ENCODE results near the gene TMEM171. TPM values are rescaled to one million over a fixed set of nuclear protein-coding genes. Genes with fewer than 3 reads are reported as not detected.
A peak's percentile ranks its signal among the peaks of the same experiment; 100 is the strongest.

The TMEM171 gene
- total and polyA plus RNA-seq, 2 donors = 0.19 to 0.62 TPM

DNA sequence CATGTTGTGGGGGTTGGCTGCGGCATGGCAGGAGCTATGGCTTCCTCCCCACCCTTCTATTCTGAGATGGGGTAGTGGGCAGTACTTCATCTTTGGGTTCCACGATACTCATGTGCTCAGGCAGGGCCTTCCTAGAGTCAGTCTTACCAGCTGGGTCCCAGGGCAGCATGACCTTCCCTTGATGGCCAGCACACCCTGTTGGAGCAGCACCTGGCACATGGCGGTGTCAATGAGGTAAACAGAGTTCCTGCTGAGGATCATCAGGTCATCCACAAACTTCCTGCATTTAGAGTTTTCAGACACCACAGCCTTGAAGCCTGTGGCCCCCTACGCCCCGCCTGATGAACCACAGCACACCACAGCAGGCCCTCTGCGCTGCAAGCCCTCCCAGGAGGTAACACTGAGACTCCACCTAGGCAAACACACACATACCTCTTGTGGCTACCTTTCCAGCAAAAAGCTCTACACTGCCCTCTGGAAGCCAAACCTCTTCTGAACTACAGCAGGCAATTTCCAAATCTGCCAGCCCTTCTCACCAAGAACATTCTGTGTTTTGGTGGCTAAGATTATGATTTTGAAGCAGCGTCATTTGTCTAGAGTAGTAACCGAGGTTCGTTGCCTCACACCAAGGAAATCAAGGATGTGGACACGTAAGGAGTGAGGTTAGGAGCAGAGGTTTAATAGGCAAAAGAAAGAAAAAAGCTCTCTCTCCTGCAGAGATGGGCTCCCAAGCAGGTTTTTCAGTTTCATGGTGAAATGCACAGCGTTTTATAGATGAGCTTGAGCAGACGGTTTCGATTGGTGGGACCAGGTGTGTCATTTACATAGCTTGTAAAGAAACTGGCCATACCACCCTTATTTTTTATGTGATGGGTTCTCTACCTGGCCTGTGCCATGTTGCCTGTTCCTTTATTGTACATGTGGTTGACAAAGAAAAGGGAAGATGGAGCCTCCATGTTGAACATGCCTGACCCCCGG is 32.3 kb downstream of the TMEM171 start:
- no peaks in the 10 kb centered on the region for H3K36me3 ChIP-seq (ENCODE audit: control insufficient read depth in 2 of 2, insufficient read depth in 2 of 2, low read length in 1 of 2)
- 93% methylated on average over 14 of the region's 14 CpGs for WGBS
- no peak overlapping the region for H3K27ac ChIP-seq (ENCODE audit: low read depth in 1 of 2, low read length in 1 of 2)
- peaks cover 0 to 33% of the 10 kb centered on the region in 2 donors for H3K27me3 ChIP-seq (ENCODE audit: control insufficient read depth in 2 of 2, insufficient read depth in 1 of 2, low read length in 1 of 2)
- H3K9me3 ChIP-seq (ENCODE audit: control insufficient read depth in 2 of 2, insufficient read depth in 1 of 2, low read length in 1 of 2) = no peaks in the 10 kb centered on the region
- no peak overlapping the region for H3K4me3 ChIP-seq (ENCODE audit: low read length in 2 of 2)
- H3K4me1 ChIP-seq (ENCODE audit: control insufficient read depth in 2 of 2, insufficient read depth in 2 of 2, low read length in 2 of 2) = no peaks in the 10 kb centered on the region
- DNase-seq (ENCODE audit: low read depth in 6 of 9, low spot score in 9 of 9) = no peak

GRCh38 chr5:73153513-73153912 is 33.1 kb downstream of the TMEM171 start:
- WGBS = 66% methylated on average over 7 of the region's 7 CpGs
- Histone ChIP-seq H3K36me3 (ENCODE audit: control insufficient read depth in 2 of 2, insufficient read depth in 2 of 2, low read length in 1 of 2) (no peaks in the 10 kb centered on the region), H3K4me3 (ENCODE audit: low read length in 2 of 2) (no peak overlapping the region), H3K27me3 (ENCODE audit: control insufficient read depth in 2 of 2, insufficient read depth in 1 of 2, low read length in 1 of 2) (peaks cover 0 to 40% of the 10 kb centered on the region in 2 donors), H3K27ac (ENCODE audit: low read depth in 1 of 2, low read length in 1 of 2) (no peak overlapping the region), H3K4me1 (ENCODE audit: control insufficient read depth in 2 of 2, insufficient read depth in 2 of 2, low read length in 2 of 2) (no peaks in the 10 kb centered on the region), H3K9me3 (ENCODE audit: control insufficient read depth in 2 of 2, insufficient read depth in 1 of 2, low read length in 1 of 2) (no peaks in the 10 kb centered on the region)
- no peak for DNase-seq (ENCODE audit: low read depth in 6 of 9, low spot score in 9 of 9)

DNA sequence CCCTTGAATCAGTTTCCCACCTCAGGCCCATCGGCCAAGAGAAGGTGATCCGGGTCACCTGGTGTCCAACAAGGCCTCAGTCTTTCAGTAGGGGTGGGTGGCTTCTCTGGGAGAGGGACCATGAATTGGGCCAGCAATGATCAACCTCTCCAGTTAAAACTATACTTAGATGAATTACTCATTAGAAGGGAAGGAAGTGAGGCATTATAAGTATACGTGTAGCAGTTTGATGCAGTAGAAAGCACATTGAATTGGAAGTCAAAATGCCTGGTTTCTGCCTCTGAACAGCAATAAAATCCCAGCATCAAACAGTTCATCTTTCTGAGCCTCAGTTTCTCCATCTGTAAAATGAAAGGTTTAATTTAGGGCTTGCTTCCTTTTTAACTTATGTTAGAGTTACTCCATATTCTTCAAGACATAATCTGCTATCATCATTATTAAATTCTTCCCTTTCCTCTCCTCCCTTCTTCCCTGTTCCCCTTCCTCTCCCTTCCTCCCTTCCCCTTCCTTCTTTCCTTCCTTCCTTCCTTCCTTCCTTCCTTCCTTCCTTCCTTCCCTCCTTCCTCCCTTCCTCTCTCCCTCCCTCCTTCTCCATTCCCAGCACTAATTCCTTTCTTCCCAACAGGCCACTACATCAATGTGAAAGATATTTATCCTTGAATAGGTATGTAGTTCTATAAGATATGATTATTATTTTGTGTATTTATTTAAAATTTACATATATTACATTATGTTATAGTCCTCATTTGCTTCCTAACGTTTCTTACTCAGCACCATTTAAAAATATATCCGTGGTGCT is 34.0 kb downstream of the TMEM171 start:
- DNase-seq (ENCODE audit: low read depth in 6 of 9, low spot score in 9 of 9) = no peak
- no peak overlapping the region for H3K4me3 ChIP-seq (ENCODE audit: low read length in 2 of 2)
- H3K36me3 ChIP-seq (ENCODE audit: control insufficient read depth in 2 of 2, insufficient read depth in 2 of 2, low read length in 1 of 2) = no peaks in the 10 kb centered on the region
- H3K4me1 ChIP-seq (ENCODE audit: control insufficient read depth in 2 of 2, insufficient read depth in 2 of 2, low read length in 2 of 2) = peaks cover 0 to 2% of the 10 kb centered on the region in 2 donors
- peaks cover 0 to 43% of the 10 kb centered on the region in 2 donors for H3K27me3 ChIP-seq (ENCODE audit: control insufficient read depth in 2 of 2, insufficient read depth in 1 of 2, low read length in 1 of 2)
- H3K9me3 ChIP-seq (ENCODE audit: control insufficient read depth in 2 of 2, insufficient read depth in 1 of 2, low read length in 1 of 2) = no peaks in the 10 kb centered on the region
- no peak overlapping the region for H3K27ac ChIP-seq (ENCODE audit: low read depth in 1 of 2, low read length in 1 of 2)
- 79% methylated on average over 5 of the region's 5 CpGs for WGBS

DNA sequence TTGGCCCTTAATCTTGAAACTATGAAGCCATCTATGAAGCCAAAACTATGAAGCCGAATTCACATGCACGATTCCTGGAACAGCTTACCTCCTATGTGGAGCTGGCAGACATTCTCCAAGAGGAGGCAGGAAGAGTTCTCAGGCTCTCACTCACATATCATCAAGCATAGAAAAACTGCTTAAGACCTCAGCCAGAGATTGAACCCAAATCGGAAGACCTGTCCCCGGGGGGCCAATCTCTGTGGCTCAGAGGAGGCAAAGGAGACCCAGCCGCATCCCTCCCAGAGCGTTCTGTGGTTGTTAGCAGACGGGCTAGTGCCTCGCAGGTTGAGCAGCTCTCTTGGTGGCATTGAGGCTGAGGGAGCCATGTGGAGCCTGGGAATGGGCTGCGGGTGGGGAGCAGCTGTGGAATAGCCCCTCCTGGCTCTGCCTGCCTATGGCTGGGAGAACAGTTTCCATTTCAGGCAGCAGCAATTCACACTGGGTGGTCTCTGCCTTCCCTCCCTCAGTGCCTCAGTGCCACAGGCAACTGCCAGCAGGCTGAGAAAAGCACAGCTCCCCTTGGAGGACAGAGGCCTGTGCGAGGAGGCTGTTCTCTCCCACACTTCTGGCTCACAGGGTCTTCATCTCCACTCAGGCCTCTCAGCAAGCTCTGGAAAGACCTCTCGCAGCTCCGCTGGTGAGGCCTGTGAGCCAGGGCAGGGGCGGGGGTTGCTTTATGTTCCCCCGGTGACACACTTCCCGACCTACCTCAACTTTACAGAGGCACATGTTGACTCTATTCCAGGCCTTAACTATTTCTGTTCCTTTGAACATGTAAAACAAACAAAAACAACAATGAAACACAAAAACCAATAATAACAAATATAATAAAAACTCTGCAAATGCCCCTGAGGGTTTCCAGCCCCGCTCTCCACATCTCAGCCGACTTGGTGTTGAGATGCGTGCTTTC is 35.2 kb downstream of the TMEM171 start:
- Histone ChIP-seq H3K36me3 (ENCODE audit: control insufficient read depth in 2 of 2, insufficient read depth in 2 of 2, low read length in 1 of 2) (no peaks in the 10 kb centered on the region), H3K4me3 (ENCODE audit: low read length in 2 of 2) (no peak overlapping the region), H3K27ac (ENCODE audit: low read depth in 1 of 2, low read length in 1 of 2) (no peak overlapping the region), H3K4me1 (ENCODE audit: control insufficient read depth in 2 of 2, insufficient read depth in 2 of 2, low read length in 2 of 2) (peaks cover 0 to 6% of the 10 kb centered on the region in 2 donors), H3K9me3 (ENCODE audit: control insufficient read depth in 2 of 2, insufficient read depth in 1 of 2, low read length in 1 of 2) (no peaks in the 10 kb centered on the region), H3K27me3 (ENCODE audit: control insufficient read depth in 2 of 2, insufficient read depth in 1 of 2, low read length in 1 of 2) (peaks cover 0 to 40% of the 10 kb centered on the region in 2 donors)
- WGBS = 89% methylated on average over 18 of the region's 18 CpGs
- no peak for DNase-seq (ENCODE audit: low read depth in 6 of 9, low spot score in 9 of 9)

DNA sequence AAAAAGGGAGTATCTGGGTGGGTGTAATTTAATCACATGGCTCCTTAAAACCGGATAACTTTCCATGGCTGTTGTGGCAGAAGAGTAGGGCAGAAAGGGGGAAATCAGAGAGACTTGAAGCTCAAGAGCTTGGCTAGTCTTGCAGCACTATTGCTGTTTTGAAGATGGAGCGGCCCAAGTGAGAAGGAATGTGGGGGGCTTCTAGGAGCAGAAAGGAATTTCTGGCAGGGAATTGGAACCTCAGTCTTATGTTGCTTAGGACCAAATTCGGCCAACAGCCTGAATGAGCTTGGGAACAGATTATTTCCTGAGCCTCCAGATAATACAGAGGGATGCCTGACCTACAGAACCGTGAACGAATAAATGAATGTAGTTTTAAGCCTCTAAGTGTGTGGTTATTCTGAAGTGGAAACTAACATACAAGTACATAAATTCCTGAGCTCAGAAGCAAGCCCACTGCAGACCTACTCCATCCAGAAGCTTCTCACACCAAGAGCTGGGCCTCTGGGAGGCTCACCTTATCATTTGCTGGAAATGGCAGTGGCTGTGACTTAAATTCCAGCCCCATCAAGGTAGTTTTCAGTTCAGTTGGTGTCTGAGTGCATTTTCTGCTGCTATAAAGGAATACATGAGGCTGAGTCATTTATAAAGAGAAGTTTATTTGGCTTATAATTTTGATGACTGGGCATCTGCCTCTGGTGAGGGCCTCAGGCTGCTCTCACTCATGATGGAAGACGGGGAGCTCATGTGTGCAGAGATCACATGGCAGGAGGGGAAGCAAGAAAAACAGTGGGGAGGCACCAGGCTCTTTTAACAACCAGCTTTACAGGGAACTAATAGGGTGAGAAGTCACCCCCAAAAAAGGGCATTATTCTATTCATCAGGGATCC is 37.3 kb downstream of the TMEM171 start:
- WGBS = 90% methylated on average over 6 of the region's 6 CpGs
- peaks cover 0 to 6% of the 10 kb centered on the region in 2 donors for H3K4me1 ChIP-seq (ENCODE audit: control insufficient read depth in 2 of 2, insufficient read depth in 2 of 2, low read length in 2 of 2)
- H3K27ac ChIP-seq (ENCODE audit: low read depth in 1 of 2, low read length in 1 of 2) = no peak overlapping the region
- H3K27me3 ChIP-seq (ENCODE audit: control insufficient read depth in 2 of 2, insufficient read depth in 1 of 2, low read length in 1 of 2) = peaks cover 0 to 36% of the 10 kb centered on the region in 2 donors
- H3K9me3 ChIP-seq (ENCODE audit: control insufficient read depth in 2 of 2, insufficient read depth in 1 of 2, low read length in 1 of 2) = no peaks in the 10 kb centered on the region
- H3K36me3 ChIP-seq (ENCODE audit: control insufficient read depth in 2 of 2, insufficient read depth in 2 of 2, low read length in 1 of 2) = no peaks in the 10 kb centered on the region
- DNase-seq (ENCODE audit: low read depth in 6 of 9, low spot score in 9 of 9) = no peak
- no peak overlapping the region for H3K4me3 ChIP-seq (ENCODE audit: low read length in 2 of 2)

DNA sequence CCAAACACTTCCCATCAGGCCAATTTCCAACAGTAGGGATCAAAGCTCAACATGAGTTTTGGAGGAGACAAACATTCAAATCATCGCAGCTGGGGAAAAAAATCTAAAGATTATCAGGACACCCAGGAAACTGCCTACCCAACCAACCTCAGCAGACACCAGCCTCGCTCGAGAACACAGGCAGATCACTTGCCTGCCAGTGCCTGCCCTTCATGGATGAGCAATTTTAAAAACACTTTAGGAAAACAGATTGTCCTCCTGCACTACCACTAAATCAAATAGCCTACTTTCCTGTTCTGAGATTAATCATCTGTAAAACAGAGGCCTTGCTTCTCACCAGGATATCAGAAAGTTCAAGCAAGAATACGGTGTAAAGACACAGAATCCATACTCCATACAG is 37.9 kb downstream of the TMEM171 start:
- 94% methylated on average over 4 of the region's 4 CpGs for WGBS
- H3K4me3 ChIP-seq (ENCODE audit: low read length in 2 of 2) = no peak overlapping the region
- peaks cover 0 to 6% of the 10 kb centered on the region in 2 donors for H3K4me1 ChIP-seq (ENCODE audit: control insufficient read depth in 2 of 2, insufficient read depth in 2 of 2, low read length in 2 of 2)
- H3K27me3 ChIP-seq (ENCODE audit: control insufficient read depth in 2 of 2, insufficient read depth in 1 of 2, low read length in 1 of 2) = peaks cover 0 to 34% of the 10 kb centered on the region in 2 donors
- no peaks in the 10 kb centered on the region for H3K36me3 ChIP-seq (ENCODE audit: control insufficient read depth in 2 of 2, insufficient read depth in 2 of 2, low read length in 1 of 2)
- no peaks in the 10 kb centered on the region for H3K9me3 ChIP-seq (ENCODE audit: control insufficient read depth in 2 of 2, insufficient read depth in 1 of 2, low read length in 1 of 2)
- no peak for DNase-seq (ENCODE audit: low read depth in 6 of 9, low spot score in 9 of 9)
- H3K27ac ChIP-seq (ENCODE audit: low read depth in 1 of 2, low read length in 1 of 2) = no peak overlapping the region

GRCh38 chr5:73160239-73160671 is 39.9 kb downstream of the TMEM171 start:
- DNase-seq (ENCODE audit: low read depth in 6 of 9, low spot score in 9 of 9) = peak in 8 of 9 donors; percentile 12 to 69 (median 22)
- Histone ChIP-seq H3K4me1 (ENCODE audit: control insufficient read depth in 2 of 2, insufficient read depth in 2 of 2, low read length in 2 of 2) (peaks cover 0 to 6% of the 10 kb centered on the region in 2 donors), H3K9me3 (ENCODE audit: control insufficient read depth in 2 of 2, insufficient read depth in 1 of 2, low read length in 1 of 2) (no peaks in the 10 kb centered on the region), H3K27ac (ENCODE audit: low read depth in 1 of 2, low read length in 1 of 2) (no peak overlapping the region), H3K4me3 (ENCODE audit: low read length in 2 of 2) (no peak overlapping the region), H3K36me3 (ENCODE audit: control insufficient read depth in 2 of 2, insufficient read depth in 2 of 2, low read length in 1 of 2) (no peaks in the 10 kb centered on the region), H3K27me3 (ENCODE audit: control insufficient read depth in 2 of 2, insufficient read depth in 1 of 2, low read length in 1 of 2) (peaks cover 0 to 30% of the 10 kb centered on the region in 2 donors)
- 3% methylated on average over 4 of the region's 4 CpGs for WGBS

DNA sequence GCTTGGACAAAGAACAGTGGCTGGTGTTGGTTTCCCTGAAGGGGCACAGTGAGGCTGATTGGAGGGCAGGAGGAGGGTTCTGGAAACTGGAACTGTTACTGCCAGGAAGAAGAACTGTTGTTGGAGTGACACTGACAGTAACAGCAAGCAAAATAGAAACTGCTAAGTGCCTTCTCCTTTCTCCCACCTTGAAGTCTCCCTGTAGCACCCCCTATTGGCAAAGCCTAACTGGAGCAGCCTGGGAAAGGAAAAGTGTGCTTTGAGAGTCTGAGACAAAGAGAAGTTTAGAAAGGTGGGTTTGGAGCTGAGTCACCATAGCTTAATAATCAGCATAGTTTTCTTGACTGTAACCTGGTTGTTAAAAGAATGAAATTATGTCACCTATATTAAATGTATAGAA is 50.1 kb downstream of the TMEM171 start:
- Histone ChIP-seq H3K4me3 (ENCODE audit: low read length in 2 of 2) (no peak overlapping the region), H3K27me3 (ENCODE audit: control insufficient read depth in 2 of 2, insufficient read depth in 1 of 2, low read length in 1 of 2) (peaks cover 0 to 6% of the 10 kb centered on the region in 2 donors), H3K36me3 (ENCODE audit: control insufficient read depth in 2 of 2, insufficient read depth in 2 of 2, low read length in 1 of 2) (no peaks in the 10 kb centered on the region), H3K9me3 (ENCODE audit: control insufficient read depth in 2 of 2, insufficient read depth in 1 of 2, low read length in 1 of 2) (no peaks in the 10 kb centered on the region), H3K4me1 (ENCODE audit: control insufficient read depth in 2 of 2, insufficient read depth in 2 of 2, low read length in 2 of 2) (no peaks in the 10 kb centered on the region), H3K27ac (ENCODE audit: low read depth in 1 of 2, low read length in 1 of 2) (no peak overlapping the region)
- DNase-seq (ENCODE audit: low read depth in 6 of 9, low spot score in 9 of 9) = peak in 4 of 9 donors; percentile 2 to 43 (median 12)
